Hepatocyte (in vitro differentiated cells): ENCODE measurements around the gene MEIS3.

Source experiments
- CTCF ChIP-seq: fragments of 200-600 bp; sonication (generic); IDR thresholded peaks from 2 replicates; pipeline ENCODE4 v1.5.1; 2016; ENCODE audit warnings: antibody characterized with exemption, mild to moderate bottlenecking; ENCODE audit not compliant: poor library complexity
- EZH2 ChIP-seq: fragments of 200-600 bp; sonication (generic); IDR thresholded peaks from 2 replicates; pipeline ENCODE4 v1.6.1; 2016; ENCODE audit warnings: antibody characterized with exemption, mild to moderate bottlenecking, borderline replicate concordance
- EZH2phosphoT487 ChIP-seq: fragments of 200-600 bp; sonication (generic); IDR thresholded peaks from one replicate; pipeline ENCODE4 v1.6.1; 2018; ENCODE audit warnings: antibody characterized with exemption, mild to moderate bottlenecking, low read depth, moderate library complexity; ENCODE audit not compliant: unreplicated experiment, severe bottlenecking

GRCh38 chr19:47445937-47446402, 26.6 kb upstream of the MEIS3 start:
- TF ChIP-seq CTCF = no peak
- no peak for TF ChIP-seq EZH2phosphoT487
- TF ChIP-seq EZH2 = no peak
